Mucosa of stomach (tissue), 1 donor: Measurements from ENCODE around the gene TRIM2.

Experiments used
- H3K27me3 ChIP-seq: one replicate; pipeline ENCODE4 v1.7.0; 2013; ENCODE audit warnings: mild to moderate bottlenecking, low read length; ENCODE audit not compliant: control insufficient read depth, insufficient read depth
- H3K36me3 ChIP-seq: one replicate; pipeline ENCODE4 v1.7.0; 2013; ENCODE audit warnings: low read length; ENCODE audit not compliant: control insufficient read depth, insufficient read depth
- H3K4me1 ChIP-seq: one replicate; pipeline ENCODE4 v1.7.0; 2013; ENCODE audit warnings: mild to moderate bottlenecking, low read length; ENCODE audit not compliant: control insufficient read depth, insufficient read depth
- H3K4me3 ChIP-seq: one replicate; pipeline ENCODE4 v1.7.0; 2013; ENCODE audit warnings: low read length
- H3K9ac ChIP-seq: one replicate; pipeline ENCODE4 v1.7.0; 2013; ENCODE audit warnings: mild to moderate bottlenecking, low read length, moderate library complexity
- H3K9me3 ChIP-seq: one replicate; pipeline ENCODE4 v1.7.0; 2013; ENCODE audit warnings: mild to moderate bottlenecking, low read length, moderate library complexity; ENCODE audit not compliant: control insufficient read depth
- donor health status: Pancreatic carcinoma.

TRIM2 gene

DNA sequence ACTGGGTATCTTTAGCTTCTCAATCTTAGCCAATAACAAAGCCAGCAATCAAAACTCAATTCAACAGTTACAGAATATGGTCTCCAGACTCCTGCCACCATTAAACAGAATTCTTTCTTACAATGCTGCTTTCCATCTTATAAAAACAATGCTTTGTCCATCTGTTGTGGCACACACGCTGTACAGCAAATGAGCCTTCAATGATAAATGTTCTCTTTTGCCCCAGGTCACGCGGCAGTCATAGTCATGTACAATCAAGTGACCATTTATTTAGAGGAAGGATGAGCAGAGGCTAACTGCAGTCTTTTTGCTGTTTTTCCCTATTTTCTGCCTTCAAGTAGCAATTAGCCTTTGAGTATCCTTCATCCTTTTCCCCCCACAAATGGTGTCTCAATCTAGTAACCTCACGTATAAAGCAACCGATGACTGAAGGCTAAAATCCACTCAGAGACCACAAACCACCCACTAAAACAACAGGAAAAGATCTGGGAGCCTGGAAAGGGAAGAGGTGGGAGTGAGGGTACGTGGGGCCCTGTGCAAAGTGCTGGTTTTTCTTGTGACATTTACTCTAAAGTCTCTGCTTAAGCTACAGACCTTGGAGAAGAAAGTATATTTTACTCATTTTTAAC lies 24.4 kb downstream of the TRIM2 start:
- Histone ChIP-seq H3K4me3 (no peak overlapping the region), H3K27me3 (no peaks in the 10 kb centered on the region), H3K36me3 (no peaks in the 10 kb centered on the region), H3K4me1 (peaks cover 31% of the 10 kb centered on the region), H3K9ac (no peak overlapping the region), H3K9me3 (no peaks in the 10 kb centered on the region)

DNA sequence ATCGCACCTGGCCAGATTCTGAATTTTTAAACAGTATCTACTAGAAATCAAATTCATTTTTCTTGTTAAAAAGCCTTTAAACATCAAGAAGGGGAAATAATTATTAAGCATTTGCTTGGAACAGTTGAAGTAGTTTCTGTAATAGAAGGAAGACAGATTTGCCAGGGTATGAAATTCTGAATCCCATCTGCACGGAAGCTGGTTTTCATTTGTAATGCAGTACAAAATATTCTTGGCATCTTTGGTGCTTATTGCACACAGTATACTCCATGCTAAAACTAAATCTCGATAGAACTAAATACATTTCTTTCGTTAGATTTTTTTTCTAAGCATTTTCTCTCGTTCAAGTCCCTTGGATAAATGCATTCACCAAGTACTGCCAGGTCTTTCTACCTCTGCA lies 25.3 kb downstream of the TRIM2 start:
- H3K9ac ChIP-seq, result no peak overlapping the region
- no peaks in the 10 kb centered on the region for H3K9me3 ChIP-seq
- H3K4me1 ChIP-seq, result peaks cover 36% of the 10 kb centered on the region
- no peak overlapping the region for H3K4me3 ChIP-seq
- H3K27me3 ChIP-seq, result no peaks in the 10 kb centered on the region
- no peaks in the 10 kb centered on the region for H3K36me3 ChIP-seq

DNA sequence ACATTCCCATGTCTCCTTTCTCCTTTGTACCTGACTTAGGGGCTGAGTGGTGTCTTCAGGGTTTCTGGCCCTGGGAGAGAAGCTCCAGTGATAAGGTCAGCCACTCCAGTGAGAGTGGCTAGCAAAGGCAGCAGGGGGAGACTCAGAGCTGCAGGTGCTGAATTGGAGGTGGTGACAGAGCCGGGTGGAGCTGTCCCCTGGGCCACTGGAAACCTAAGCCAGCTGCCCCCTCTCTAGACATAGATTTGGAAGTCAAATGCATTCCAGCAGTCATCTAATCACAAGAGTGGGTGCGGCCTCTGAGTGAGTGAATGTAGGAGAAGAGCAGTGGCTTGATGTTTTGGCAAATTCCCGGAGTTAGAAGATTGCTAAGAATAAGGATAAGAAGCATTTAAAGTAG lies 28.5 kb downstream of the TRIM2 start:
- H3K9ac ChIP-seq, result no peak overlapping the region
- H3K36me3 ChIP-seq, result no peaks in the 10 kb centered on the region
- H3K4me1 ChIP-seq, result peaks cover 37% of the 10 kb centered on the region

DNA sequence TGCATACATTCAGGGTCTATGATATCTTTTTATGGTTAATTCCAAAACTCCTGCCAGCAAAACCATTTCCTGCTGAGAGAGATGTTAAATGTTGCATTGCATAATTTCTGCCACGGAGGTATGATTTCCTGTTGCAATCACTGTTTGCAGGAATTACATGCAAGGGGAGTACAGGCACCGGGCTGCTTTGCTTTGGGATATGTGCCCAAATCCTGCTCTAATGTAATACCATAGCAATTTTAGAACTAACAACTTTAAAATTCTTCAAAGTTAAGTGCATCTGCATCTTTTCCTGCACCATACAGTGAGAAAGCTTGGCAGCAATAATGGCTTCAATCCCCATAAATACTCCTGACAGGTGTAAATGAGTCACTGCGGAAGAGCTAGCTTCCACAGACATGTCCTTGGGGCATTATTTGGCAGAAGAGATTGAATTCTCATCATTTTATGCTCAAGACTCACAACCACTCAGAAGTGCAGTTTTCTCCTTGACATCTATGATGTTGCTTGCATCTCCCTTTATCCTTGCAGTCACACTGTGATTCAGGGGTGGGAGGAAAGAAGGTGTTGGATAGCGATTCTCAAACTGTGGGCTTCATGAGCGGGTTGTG lies 29.6 kb downstream of the TRIM2 start:
- Histone ChIP-seq H3K9me3 (no peaks in the 10 kb centered on the region), H3K27me3 (no peaks in the 10 kb centered on the region), H3K4me3 (no peak overlapping the region), H3K36me3 (no peaks in the 10 kb centered on the region), H3K9ac (no peak overlapping the region), H3K4me1 (peaks cover 30% of the 10 kb centered on the region)

More for the DNA sequence above, 28.5 kb downstream of the TRIM2 start:
- no peaks in the 10 kb centered on the region for H3K27me3 ChIP-seq
- H3K9me3 ChIP-seq, result no peaks in the 10 kb centered on the region
- H3K4me3 ChIP-seq, result no peak overlapping the region

DNA sequence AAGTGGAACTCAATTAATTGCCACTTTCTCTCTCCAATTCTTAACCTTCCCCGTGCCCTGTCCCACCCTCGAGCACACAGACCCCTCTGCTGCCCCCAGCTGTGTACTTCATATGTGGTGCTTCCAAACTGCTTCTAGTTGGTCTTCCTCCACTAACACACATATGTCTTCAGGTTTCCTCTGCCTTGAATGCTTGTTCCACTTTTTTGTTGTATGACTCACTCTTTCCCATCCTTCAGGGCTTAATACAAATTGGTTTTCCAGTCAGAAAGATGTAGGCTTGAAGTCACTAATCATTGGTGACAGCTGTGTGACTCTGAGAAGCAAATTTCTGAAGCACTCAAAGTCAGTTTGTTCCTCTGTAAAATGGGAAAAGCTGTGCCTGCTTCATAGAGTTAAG lies 30.6 kb downstream of the TRIM2 start:
- no peaks in the 10 kb centered on the region for H3K27me3 ChIP-seq
- H3K9ac ChIP-seq, result no peak overlapping the region
- no peak overlapping the region for H3K4me3 ChIP-seq
- no peaks in the 10 kb centered on the region for H3K9me3 ChIP-seq
- no peaks in the 10 kb centered on the region for H3K36me3 ChIP-seq
- peaks cover 30% of the 10 kb centered on the region for H3K4me1 ChIP-seq

DNA sequence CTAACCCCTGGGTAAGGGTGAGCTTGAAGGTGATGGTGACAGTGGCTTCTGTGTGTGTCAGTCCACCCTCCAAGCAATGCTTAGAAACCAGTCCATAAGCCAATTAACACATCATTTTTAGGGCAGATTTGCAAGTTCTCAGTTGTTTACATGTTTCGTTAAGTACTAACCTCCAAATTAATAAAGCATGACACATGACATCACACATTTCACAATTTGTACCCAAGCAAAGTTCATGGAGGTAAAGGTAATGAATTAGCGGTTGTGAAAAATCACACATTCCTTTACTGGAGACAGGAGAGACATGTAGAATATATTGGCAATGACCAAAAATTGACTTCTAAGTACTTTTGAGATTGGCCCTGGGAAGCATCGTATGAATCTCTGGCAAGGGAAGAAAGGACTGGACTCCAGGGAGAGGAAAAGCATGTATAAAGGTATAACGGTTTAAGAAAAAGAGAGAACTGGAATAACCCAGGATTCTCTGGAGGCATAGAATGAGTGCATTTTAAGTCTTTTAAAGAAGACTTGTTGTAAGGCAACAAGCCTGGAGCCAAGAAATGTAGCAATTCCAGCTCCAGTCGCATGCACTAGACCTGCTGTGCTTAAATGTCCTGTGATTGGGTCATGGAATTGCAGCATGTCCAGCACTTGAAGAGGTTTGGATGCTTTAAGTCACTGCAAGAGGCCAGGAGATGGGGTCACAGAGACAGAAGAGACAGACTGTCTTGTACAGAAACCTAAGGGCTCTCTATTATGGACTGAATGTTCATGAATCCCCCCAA lies 34.1 kb downstream of the TRIM2 start:
- H3K27me3 ChIP-seq, result no peaks in the 10 kb centered on the region
- peaks cover 45% of the 10 kb centered on the region for H3K4me1 ChIP-seq
- H3K4me3 ChIP-seq, result no peak overlapping the region
- no peak overlapping the region for H3K9ac ChIP-seq
- H3K9me3 ChIP-seq, result no peaks in the 10 kb centered on the region
- no peaks in the 10 kb centered on the region for H3K36me3 ChIP-seq

DNA sequence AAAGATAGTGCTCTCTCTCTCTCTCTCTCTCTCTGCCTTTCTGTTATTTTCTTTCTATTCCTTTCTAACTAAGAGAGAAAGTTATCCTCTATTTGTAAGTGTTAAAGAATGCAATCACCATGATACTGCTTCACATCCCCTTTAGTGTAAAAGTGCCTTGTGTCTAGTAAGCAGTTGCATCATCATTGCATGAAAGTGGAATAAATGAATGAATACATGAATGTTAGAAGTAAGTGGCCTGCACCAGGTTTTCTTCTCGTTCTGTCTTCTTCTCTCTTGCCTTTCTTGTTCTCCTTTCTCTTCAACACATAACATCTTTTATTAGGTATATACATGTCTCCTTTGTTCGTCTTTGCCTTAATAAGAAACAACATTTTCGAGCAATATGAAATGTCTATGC lies 35.2 kb downstream of the TRIM2 start:
- Histone ChIP-seq H3K9ac (no peak overlapping the region), H3K27me3 (no peaks in the 10 kb centered on the region), H3K4me3 (no peak overlapping the region), H3K9me3 (no peaks in the 10 kb centered on the region), H3K36me3 (no peaks in the 10 kb centered on the region), H3K4me1 (peaks cover 40% of the 10 kb centered on the region)

DNA sequence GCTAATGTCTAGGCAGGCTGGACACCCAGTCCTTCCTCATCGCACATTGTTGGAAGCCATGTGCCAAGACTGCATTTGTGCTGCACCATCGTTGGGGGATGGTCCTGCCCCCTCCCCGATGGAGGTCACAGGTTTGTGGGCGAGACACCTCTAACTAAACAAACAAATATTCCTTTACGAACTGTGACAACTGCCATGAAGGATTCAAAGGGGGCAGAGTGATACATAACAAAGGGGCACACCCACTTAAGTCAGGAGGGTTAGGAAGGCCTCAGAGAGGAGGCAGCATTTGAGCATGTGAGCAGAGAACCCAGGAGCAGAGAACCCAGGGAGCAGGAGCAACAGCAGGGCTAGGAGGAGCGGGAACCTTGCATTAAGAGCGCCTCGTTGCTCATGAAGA lies 37.1 kb downstream of the TRIM2 start:
- Histone ChIP-seq H3K9me3 (no peaks in the 10 kb centered on the region), H3K27me3 (no peaks in the 10 kb centered on the region), H3K4me1 (peaks cover 45% of the 10 kb centered on the region), H3K36me3 (no peaks in the 10 kb centered on the region), H3K9ac (no peak overlapping the region), H3K4me3 (no peak overlapping the region)

DNA sequence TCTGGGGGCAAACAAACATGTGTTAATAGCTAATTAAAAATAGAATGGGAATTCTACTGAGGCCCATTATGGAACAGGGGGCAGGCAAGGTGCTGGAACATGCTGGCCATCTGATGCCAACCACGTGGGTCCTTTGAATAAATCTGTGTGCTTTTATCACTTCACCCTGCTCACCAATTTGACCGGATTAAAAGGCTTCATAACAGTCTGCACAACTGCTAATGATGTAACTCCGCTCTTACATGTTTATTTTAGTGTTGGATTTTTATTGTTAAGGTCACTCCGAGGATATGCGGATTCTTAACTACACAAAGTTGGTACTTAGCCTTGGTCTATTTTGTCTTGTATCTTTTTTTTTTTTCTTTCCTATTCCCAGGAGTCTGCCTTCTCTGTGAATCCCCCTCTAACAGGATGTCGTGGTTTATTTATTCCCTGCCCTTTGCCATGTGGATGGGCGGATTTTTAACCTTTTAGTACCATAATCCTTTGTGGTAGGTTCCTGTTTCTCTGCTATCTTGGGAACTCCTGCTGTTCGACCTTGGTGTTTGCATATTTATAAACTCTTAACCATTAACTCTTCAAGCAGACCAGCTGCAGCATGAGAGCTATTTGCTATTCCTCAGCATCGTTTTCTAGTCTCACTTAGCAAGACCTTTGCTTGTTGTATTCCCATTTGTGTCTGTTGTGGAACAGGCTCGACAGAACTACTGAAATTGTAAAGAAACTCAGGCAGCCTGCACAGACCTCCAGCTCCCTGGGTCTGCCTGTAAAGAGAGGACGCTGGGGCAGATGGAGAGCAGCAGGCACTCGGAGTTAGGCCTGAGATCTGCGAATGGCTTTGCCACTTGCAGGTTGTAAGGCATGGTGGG lies 38.0 kb downstream of the TRIM2 start:
- no peak overlapping the region for H3K9ac ChIP-seq
- H3K4me1 ChIP-seq, result peaks cover 54% of the 10 kb centered on the region
- no peak overlapping the region for H3K4me3 ChIP-seq
- H3K9me3 ChIP-seq, result no peaks in the 10 kb centered on the region
- H3K27me3 ChIP-seq, result no peaks in the 10 kb centered on the region
- H3K36me3 ChIP-seq, result peaks cover 4% of the 10 kb centered on the region

DNA sequence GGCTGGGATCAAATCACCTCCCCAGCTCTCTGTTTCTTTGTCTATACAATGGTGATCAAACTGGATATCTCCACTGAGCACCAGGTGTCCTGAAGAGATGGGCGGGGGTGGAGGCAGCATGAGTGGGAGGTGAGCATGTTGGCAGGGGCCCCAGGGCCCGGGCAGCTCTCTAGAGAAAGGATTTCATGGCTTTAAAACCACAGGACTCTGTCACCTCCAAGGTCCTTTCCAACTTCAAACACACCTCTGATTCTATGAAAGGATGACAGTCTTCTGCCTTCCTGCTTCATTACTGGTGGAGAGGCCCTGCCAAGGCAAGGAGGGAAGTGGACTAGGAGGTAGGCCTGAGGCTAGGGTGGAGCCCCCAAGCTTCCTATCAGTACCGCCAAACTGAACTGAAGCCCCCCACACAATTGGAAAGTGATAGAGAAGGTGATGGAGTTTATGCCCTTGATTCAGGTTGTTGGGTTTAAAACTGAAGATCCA lies 38.6 kb downstream of the TRIM2 start:
- no peaks in the 10 kb centered on the region for H3K9me3 ChIP-seq
- H3K36me3 ChIP-seq, result peaks cover 5% of the 10 kb centered on the region
- H3K27me3 ChIP-seq, result no peaks in the 10 kb centered on the region
- H3K4me3 ChIP-seq, result no peak overlapping the region
- no peak overlapping the region for H3K9ac ChIP-seq
- peaks cover 56% of the 10 kb centered on the region for H3K4me1 ChIP-seq

DNA sequence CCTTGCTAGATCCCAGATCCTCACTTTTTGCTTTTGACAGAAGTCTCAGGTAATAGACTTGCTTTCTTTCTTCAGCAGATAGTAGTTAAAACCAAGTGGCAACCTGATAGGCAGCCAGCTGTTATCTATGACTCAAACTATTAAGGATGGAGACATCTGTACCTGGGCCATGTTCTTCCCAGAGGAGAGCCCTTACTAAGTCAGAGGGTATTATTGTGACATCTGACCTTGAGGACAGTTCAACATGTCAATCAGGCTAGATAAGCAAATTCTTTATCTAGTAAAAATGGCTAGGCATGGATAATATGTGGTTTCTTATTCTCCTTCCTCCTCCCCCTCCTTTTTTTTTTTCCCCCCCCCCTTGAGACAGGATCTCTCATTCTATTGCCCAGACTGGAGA lies 39.2 kb downstream of the TRIM2 start:
- H3K4me3 ChIP-seq, result no peak overlapping the region
- no peak overlapping the region for H3K9ac ChIP-seq
- no peaks in the 10 kb centered on the region for H3K9me3 ChIP-seq
- H3K36me3 ChIP-seq, result peaks cover 5% of the 10 kb centered on the region
- H3K4me1 ChIP-seq, result peaks cover 62% of the 10 kb centered on the region
- no peaks in the 10 kb centered on the region for H3K27me3 ChIP-seq
